K562 treated with DMSO at 1 percent for 4 hours (cell line): ENCODE measurements around the gene BRI3. TPM values are rescaled to one million over a fixed set of nuclear protein-coding genes. Genes with fewer than 3 reads are reported as not detected.

Experiments used
- total RNA-seq: library from RNA; unstranded; fragments of 300-600 nt; gene quantifications from 2 replicates; pipeline ENCODE4 v1.2.3, GENCODE V29; 2022; ENCODE audit not compliant: insufficient read depth

Gene BRI3
- total RNA-seq: 149 and 170 TPM in 2 replicates

DNA sequence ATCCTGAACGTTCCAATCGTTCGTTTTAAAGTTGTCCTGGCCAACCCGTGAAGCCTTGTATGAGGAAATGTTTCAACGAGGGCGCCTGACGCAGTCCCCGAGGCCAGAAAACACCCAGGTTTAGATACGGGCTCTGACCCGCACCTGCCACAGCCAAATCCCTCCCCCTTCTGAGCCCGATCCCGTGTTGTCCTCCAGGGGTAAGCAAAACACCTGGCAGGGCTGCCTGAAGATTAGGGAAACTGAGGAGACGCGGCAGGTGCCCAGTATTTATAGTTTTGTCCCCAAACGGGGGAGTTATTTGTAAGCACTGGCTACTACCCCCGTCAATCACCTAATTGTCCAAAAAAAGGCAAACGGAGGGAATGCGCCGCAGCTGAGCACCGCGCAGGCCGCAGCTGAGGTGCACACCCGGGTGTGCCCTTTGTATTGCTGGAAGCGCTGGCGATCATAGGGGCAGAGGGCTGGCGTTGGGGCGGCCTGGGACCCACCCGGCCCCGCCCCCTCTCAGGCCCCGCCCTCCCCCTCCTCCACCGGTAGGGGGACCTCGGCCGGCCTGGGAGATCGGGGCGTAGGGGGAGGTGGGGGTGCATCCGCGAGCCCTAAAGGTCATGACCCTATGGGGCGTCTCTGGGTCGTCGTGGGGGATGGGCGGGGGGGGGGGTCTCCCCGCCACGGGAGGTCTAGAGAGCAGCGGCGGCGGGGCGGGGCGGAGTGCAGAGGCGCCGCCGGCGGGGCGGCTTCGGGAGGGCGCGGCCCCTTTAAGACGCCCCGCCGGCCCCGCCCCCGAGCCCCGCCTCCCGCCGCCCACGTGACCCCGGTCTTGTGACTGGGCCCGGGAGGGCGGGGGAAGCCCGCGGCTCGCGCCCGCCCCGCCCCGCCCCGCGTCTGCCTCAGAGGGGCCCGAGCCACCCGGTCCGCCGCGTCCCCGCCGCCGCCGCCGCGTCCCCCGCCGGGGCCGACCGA is at the start of gene BRI3:
Gene BRI3 (plus strand): TSS at position 896 of the 966 bp plus-strand sequence. CDS start 110 bp downstream, outside the sequence.

GRCh38 chr7:98251601-98252424 is 29.7 kb upstream of the BRI3 start, which contains the start of gene TECPR1:
Gene TECPR1 (minus strand): TSS chr7:98252232. CDS start chr7:98246146, 6,086 bp downstream.

Other genes starting within 250 kb of the BRI3 start
- 8.8 and 12.2 TPM in 2 replicates for gene LMTK2, start 174.8 kb upstream of the BRI3 start, total RNA-seq
- gene BHLHA15, start 70.2 kb upstream of the BRI3 start, total RNA-seq: 4.5 TPM in 1 of 2 replicates, not detected in the other
- gene TECPR1, start 29.5 kb upstream of the BRI3 start, total RNA-seq: 10.9 and 17.1 TPM in 2 replicates
- 11.4 and 13.6 TPM in 2 replicates for gene BAIAP2L1, start 119.4 kb downstream of the BRI3 start, total RNA-seq